Activated CD8-positive, alpha-beta T cell treated with anti-CD3 and anti-CD28 coated beads for 36 hours (primary cell): Measurements from ENCODE around the gene CXXC5. TPM values are rescaled to one million over a fixed set of nuclear protein-coding genes. Genes with fewer than 3 reads are reported as not detected.

Source experiments
- ATAC-seq: fragments of 200-7000 bp; cut with Tn5 transposase; one replicate; pipeline ENCODE4 v1.10.0; 2021; ENCODE audit warnings: mild to moderate bottlenecking, moderate library complexity
- CTCF ChIA-PET: fragments of 350-600 bp; sonication (Branson Sonifier 250); formaldehyde crosslinking; loops from one replicate; lab custom pipeline; 2021; ENCODE audit warnings: antibody characterized with exemption; lab: Charles Lee
- POLR2A ChIA-PET: fragments of 350-600 bp; sonication (Branson Sonifier 250); formaldehyde crosslinking; loops from one replicate; lab custom pipeline; 2021; ENCODE audit warnings: antibody characterized with exemption; lab: Charles Lee
- DNase-seq: peaks from one replicate; pipeline ENCODE4 v3.0.0-alpha.2; 2020
- H3K27ac Mint-ChIP-seq: one replicate; pipeline ENCODE4 v1.8.0; 2021; ENCODE audit warnings: mild to moderate bottlenecking, mixed read lengths
- H3K27me3 Mint-ChIP-seq: one replicate; pipeline ENCODE4 v1.8.0; 2021; ENCODE audit warnings: mixed read lengths
- H3K36me3 Mint-ChIP-seq: one replicate; pipeline ENCODE4 v1.8.0; 2021; ENCODE audit warnings: low read depth, mixed read lengths
- H3K4me1 Mint-ChIP-seq: one replicate; pipeline ENCODE4 v1.8.0; 2021; ENCODE audit warnings: low read depth, mixed read lengths
- H3K4me3 Mint-ChIP-seq: one replicate; pipeline ENCODE4 v1.8.0; 2021; ENCODE audit warnings: mild to moderate bottlenecking, moderate library complexity, mixed read lengths
- H3K9me3 Mint-ChIP-seq: one replicate; pipeline ENCODE4 v1.8.0; 2021; ENCODE audit warnings: mixed read lengths
- CTCF ChIP-seq: fragments of 200-600 bp; IDR thresholded peaks from one replicate; pipeline ENCODE4 v1.8.0; 2022; ENCODE audit warnings: antibody characterized with exemption, mild to moderate bottlenecking
- intact Hi-C: fragments of 100-400 bp; cut with micrococcal nuclease; formaldehyde crosslinking; loops from one replicate; pipeline ENCODE4 v1.10.0; 2022
- total RNA-seq, 2 experiments: library from RNA; stranded (reverse); gene quantifications; one replicate each; pipeline ENCODE4 v1.2.3, GENCODE V29; 2021

CXXC5 gene
- total RNA-seq, 2 experiments from 2014 or later = 3.5 to 4.3 TPM

- ATAC-seq (peak; percentile 10), DNase-seq (no peak)
- Mint-ChIP-seq H3K4me3 (no peak overlapping the region), H3K4me1 (peaks cover 44% of the 10 kb centered on the region), H3K36me3 (no peaks in the 10 kb centered on the region), H3K27ac (peak overlapping the region; percentile 49), H3K9me3 (no peaks in the 10 kb centered on the region), H3K27me3 (no peaks in the 10 kb centered on the region)
- POLR2A ChIA-PET = interaction anchor here (0.7 to 1.2 kb wide), 8 partner anchors 9 to 81 kb away, joined by 3 to 4 read pairs (median 3); no protein-coding TSS in a partner anchor
- no peak for TF ChIP-seq CTCF
- intact Hi-C loops = no loop called here
- CTCF ChIA-PET = interaction anchor here (1.7 kb wide), 1 partner anchor 102 kb away, joined by 9 read pairs; no protein-coding TSS in a partner anchor
These were observed 16.0 kb downstream of the CXXC5 start for GRCh38 chr5:139664086-139664693.

GRCh38 chr5:139664727-139665351 lies 16.7 kb downstream of the CXXC5 start:
- ATAC-seq (no peak), DNase-seq (no peak)
- Mint-ChIP-seq H3K27me3 (no peaks in the 10 kb centered on the region), H3K4me1 (peaks cover 49% of the 10 kb centered on the region), H3K4me3 (no peak overlapping the region), H3K27ac (no peak overlapping the region), H3K9me3 (no peaks in the 10 kb centered on the region), H3K36me3 (no peaks in the 10 kb centered on the region)
- no peak for TF ChIP-seq CTCF
- CTCF ChIA-PET = interaction anchor here (1.2 to 1.7 kb wide), 2 partner anchors 29 to 101 kb away, joined by 3 to 9 read pairs; no protein-coding TSS in a partner anchor
- POLR2A ChIA-PET = interaction anchor here (0.6 to 1.2 kb wide), 6 partner anchors 10 to 244 kb away, joined by 3 to 4 read pairs (median 3); no protein-coding TSS in a partner anchor
- intact Hi-C loops = no loop called here

GRCh38 chr5:139665626-139666025 lies 17.5 kb downstream of the CXXC5 start:
- peaks cover 55% of the 10 kb centered on the region for H3K4me1 Mint-ChIP-seq
- no peaks in the 10 kb centered on the region for H3K27me3 Mint-ChIP-seq
- intact Hi-C loops = no loop called here
- no peaks in the 10 kb centered on the region for H3K9me3 Mint-ChIP-seq
- no peak overlapping the region for H3K27ac Mint-ChIP-seq
- H3K4me3 Mint-ChIP-seq = no peak overlapping the region
- ChIA-PET CTCF (interaction anchor here (1.1 to 1.7 kb wide), 3 partner anchors 30 to 243 kb away, joined by 3 to 9 read pairs (median 3); no protein-coding TSS in a partner anchor), POLR2A (interaction anchor here (0.6 to 2.3 kb wide), 2 partner anchors 12 to 245 kb away, joined by 3 to 7 read pairs; no protein-coding TSS in a partner anchor)
- ATAC-seq (no peak), DNase-seq (no peak)
- H3K36me3 Mint-ChIP-seq = no peaks in the 10 kb centered on the region
- TF ChIP-seq CTCF = no peak

GRCh38 chr5:139666551-139666950 lies 18.4 kb downstream of the CXXC5 start:
- ATAC-seq = no peak
- Mint-ChIP-seq H3K27me3 (no peaks in the 10 kb centered on the region), H3K9me3 (no peaks in the 10 kb centered on the region), H3K36me3 (no peaks in the 10 kb centered on the region), H3K4me1 (peaks cover 60% of the 10 kb centered on the region), H3K4me3 (no peak overlapping the region), H3K27ac (peak overlapping the region; percentile 6)
- no peak for DNase-seq
- TF ChIP-seq CTCF = no peak
- ChIA-PET CTCF (interaction anchor here (0.6 to 5.5 kb wide), 5 partner anchors 8 to 244 kb away, joined by 3 to 65 read pairs (median 3); no protein-coding TSS in a partner anchor), POLR2A (interaction anchor here (0.6 to 2.3 kb wide), 6 partner anchors 11 to 486 kb away, joined by 3 to 7 read pairs (median 4); partner anchors contain the start of gene CXXC5)
- intact Hi-C loops = no loop called here
